ENCODE results near the gene TNFSF15.

Gene TNFSF15

DNA sequence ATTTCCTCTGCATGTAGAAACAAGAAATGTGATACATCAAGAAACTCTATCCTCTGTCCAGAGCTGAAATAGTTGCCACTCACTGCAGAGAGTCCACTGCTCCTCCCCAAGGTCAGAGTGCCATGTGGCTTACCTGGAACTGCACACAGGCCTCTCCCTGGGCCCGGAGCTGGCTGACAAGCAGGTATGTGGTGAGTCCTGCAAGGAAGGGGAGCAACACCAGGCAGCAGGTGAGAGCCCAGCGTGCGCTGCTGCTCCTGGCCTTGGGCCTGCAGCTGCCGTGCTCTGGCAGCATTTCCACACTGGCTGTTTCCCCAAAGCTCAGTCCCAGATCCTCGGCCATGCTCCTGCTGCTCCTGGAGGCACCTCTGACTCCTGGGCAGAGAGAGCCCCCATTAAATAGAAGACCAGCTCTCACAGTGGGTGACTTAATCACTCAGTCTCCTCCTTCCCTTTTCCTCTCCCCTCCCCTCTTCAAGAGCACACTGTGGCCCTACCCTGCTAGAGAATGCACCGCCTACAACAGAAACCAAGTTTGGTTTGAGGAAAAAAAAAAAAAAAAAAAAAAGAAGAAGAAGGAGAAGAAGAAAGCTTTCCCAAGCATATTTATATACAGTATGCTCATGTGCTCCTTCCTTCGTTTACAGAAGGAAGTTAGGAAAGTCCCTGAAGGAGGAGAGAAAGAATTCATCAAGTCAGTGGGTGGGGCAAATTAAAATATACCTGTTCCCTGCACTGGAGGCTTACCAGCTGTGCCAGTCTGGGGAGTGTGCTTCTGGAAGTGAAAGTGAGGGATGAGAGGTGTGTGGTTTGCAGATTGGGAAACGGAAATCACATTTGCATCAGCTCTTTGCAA is at the start of gene TNFSF15:
Gene TNFSF15 (minus strand): TSS at position 370 of the 856 bp plus-strand sequence. CDS start 27 bp downstream, at position 343.
- no peak for DNase-seq (ENCODE audit: low read depth, low spot score)

DNA sequence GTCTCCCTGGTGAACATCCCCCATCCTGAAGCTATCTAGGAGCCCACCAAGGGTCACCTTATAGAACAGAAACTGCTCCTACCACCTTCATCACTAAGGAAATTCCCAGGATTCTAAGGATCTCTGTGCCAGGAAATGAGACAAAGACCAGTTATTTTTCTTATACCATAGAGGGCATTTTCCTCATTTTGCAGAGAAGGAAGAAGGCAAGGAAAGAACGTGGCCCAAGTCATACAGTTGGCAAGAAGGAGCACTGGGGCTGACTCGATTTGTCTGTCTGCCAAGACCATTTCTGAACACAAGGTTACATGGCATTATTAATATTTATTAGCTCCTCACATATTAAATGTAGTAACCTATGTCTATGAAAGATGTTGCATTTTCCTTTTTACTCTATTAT is 49.6 kb upstream of the TNFSF15 start:
- DNase-seq (ENCODE audit: low read depth, low spot score): no peak

DNA sequence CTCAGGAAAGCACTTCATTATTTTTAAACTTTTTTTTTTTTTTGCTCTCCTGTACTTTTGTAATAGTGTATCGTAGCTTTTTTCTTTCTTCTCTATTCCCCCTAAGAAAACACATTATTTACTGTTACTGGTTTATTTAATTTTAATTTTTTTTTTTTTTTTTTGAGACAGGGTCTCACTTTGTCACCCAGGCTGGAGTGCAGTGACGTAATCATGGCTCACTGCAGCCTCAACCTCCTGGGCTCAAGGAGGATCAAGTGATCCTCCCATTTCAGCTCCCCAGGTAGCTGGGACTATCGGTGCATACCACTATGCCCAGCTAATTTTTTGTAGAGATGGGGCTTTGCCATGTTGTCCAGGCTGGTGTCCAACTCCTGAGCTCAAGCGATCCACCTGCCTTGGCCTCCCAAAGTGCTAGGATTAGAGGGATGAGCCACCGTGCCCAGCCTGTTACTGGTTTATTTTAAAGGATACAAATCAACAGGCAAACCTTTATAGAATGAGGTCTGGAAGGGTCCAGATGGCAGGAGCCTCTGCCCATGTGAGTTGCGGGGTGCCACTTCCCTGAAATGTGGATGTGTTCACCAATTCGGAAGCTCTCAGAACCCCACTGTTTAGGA is 49.0 kb upstream of the TNFSF15 start:
- DNase-seq (ENCODE audit: low read depth, low spot score): no peak

DNA sequence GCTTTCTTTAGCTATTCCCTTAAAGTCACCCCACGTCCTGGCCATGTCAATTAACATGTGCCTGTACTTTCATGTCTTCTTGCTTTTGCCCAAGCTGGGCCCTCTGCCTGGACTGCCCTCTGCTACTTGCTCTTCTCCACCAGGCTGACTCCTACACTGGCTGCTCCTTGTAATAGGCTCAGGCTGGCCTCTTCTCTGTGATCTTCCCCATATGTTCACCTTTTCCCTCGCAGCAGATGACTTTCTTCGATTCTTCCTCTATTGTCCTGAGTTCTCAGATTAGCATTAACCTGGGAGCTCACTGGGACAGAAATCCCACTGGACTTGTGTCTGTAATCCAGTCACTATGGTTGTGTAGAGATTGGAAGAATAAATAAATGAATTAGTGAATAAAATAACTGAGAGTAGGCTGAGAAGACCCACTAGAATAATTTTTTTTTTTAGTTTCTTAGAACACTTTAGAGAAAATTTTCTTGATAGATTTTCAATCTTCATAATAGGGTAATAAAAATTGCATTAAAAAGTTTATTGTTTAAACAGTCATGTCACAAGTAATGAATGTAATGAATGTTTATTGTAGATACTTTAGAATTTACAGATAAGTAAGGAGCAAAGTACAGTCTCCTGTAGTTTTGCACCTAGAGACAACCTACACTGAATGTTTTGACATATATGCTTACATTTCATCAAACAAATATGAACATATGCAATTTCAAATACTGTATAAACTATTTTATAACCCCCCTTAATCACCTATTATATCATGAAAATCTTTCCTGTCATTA is 47.4 kb upstream of the TNFSF15 start:
- no peak for DNase-seq (ENCODE audit: low read depth, low spot score)

DNA sequence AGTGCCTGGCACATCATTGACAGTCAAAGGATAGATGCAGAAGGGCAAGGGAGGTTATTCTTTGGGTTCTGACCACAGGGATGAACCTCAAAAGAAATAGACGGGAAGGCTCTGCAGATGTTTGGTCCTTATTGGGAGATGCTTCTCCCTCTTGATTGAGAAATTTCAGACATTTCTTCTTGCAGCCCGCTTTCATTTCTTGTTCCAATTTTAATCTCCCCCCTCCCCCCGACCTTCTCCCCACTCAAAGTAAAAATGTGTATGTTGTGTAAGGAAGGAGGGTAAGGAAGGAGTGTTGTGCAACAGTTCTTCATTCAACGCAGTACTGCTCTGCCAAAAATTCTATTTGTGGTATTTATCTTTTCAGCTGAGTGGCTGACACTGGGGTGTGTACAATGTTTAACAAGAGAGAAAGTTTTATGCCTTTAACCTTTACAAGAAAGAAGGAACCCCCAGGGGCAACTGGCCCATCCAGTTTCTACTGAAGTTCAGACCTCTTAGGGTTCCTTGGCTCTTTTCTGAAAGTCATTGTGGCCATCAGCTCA is 46.3 kb upstream of the TNFSF15 start:
- DNase-seq (ENCODE audit: low read depth, low spot score): no peak

DNA sequence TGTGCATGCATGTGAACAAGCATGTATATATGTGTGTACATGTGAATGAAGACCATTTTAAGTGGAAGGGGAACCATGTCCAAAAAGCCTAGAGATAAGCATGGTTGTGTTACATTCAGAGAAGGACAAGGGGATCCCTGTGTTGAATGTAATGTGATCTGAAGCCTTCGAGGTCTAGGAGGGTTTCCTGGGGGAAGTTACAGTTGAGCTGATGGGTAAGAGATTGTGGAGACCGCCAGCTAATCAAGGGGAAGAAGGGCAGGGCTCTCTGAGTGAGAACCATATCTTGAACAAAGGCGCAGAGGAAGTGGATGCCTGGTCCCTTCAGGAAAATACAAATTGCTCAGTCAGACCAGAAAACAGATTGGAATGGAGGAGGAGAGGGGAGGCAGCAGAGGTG is 45.5 kb upstream of the TNFSF15 start:
- DNase-seq (ENCODE audit: low read depth, low spot score): no peak

DNA sequence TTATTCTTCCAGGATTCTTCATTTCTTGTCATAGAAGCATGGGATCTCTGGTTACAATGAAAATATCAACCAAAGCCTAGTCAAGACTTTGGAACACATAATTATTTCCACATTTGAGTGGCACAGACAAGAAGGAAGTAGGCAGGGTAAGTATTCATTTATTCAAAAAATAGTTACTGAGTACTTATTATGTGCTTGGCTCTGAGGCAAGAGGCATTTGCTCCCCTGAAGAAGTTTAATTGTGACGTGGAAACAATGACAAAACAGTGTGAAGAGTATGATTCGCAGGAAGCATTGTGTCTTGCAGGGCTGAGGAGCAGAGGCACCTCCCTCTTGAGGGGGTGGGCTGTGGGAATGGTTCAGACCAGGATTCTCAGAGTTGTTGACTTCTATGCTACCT is 45.0 kb upstream of the TNFSF15 start:
- DNase-seq (ENCODE audit: low read depth, low spot score): peak; percentile 46

DNA sequence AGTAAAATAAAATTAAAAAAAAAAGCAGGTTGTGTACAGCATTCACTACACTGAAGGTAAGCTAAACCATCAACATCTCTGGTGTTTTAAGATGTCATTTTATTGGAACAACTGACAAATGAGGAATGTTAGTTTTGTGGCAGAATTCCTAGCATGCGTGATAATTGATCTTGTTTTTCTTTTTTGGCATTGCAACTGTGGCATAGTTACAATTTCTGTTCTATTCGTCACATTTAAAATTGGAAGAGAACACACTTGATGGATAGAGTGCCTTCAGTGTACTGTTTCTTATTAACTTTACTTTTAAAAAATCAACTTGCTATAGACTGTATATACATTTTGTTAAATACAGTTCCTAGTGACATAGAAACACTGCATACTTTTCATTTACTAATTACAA is 43.6 kb upstream of the TNFSF15 start:
- DNase-seq (ENCODE audit: low read depth, low spot score): no peak

DNA sequence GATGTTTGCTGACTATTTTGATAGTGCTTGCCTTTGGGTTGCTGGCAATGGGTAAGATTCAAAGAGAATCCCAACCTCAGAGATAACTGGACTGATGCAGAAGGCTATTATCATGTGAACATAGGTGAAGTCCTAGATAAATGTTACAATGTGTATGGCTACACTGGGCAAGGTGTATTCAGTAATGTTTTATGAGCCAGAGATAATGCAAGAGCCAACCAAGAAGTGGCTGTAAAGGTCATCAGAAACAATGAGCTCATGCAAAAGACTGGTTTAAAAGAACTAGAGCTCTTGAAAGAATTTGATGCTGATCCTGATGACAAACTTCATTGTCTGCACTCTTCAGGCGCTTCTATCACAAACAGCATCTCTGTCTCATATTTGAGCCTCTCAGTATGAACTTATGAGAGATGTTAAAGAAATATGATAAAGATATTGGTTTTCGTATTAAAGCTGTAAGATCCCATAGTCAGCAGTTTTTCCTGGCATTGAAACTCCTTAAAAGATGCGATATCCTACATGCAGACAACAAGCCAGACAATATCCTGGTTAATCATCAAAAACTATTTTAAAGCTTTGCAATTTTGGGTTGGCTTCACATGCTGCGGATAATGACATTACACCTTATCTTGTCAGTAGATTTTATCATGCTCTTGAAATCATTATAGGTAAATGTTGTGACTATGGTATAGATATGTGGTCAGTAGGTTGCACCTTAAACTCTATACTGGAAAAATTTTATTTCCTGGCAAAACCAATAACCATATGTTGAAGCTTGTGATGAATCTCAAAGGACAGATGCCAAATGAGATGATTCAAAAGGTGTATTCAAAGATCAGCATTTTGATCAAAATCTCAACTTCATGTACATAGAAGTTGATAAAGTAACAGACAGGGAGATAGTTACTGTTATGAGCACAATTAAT is 41.9 kb upstream of the TNFSF15 start:
- DNase-seq (ENCODE audit: low read depth, low spot score): no peak

DNA sequence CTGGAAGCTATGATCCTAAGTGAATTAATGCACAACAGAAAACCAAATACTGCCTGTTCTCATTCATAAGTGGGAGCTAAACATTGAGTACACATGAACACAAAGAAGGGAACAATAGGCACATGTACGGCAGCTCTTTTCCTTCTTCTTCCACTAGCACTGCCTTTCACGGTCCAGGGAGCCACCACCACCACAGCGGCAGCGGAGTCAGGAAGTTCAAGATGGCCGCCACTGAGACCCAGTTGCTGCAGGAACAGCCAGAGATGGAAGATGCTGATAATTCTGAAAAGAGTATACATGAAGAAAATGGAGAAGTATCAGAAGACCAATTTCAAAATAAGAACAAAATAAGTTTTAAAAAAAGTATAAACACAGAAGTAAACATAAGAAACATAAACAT is 39.5 kb upstream of the TNFSF15 start:
- no peak for DNase-seq (ENCODE audit: low read depth, low spot score)

DNA sequence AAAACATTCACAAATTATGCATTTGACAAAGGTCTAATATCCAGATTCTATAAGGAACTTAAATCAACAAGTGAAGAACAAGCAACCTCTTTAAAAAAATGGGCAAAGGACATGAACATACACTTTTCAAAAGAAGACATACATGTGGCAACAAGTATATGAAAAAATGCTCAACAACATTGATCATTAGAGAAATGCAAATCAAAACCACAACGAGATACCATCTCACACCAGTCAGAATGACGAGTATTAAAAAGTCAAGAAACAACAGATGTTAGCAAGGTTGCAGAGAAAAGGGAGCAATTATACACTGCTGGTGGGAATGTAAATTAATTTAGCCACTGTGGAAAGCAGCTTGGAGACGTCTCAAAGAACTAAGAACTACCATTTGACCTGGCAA is 38.9 kb upstream of the TNFSF15 start:
- DNase-seq (ENCODE audit: low read depth, low spot score): no peak

DNA sequence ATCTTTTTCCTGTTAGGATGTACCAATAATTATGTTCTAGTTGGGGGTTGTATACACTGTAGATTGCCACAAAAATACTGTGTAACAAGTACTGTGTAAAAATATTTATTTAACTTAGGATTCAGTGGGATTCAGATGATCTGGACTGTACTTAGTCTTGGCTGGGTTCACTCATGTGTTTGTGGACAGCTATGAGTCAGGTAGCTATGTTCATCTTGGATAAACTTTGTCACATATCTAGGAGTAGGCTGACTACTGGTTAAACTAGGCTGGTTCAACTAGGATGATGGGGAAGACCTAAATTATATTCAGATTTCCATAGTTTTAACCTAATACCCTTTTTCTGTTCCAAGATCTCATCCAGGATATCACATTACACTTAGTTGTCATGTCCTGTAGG is 32.1 kb upstream of the TNFSF15 start:
- DNase-seq (ENCODE audit: low read depth, low spot score): no peak

DNA sequence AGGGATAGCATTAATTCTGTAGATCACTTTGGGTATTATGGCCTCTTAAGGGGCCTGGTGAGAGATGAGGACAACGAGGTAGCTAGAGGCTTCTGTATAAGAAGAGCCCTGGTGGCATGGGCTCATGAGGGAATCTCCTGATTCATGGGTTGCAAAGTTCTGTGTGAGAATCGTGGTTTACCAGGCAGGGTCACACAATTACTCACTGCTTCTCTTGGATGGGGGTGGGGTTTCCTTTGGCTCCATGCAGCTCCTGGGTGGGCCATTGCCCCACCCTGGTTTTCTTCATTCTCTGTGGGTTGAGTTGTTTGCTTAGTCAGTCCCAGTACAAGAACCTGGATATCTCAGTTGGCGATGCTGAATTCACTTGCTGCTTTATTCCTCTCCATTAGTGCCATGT is 30.9 kb upstream of the TNFSF15 start:
- no peak for DNase-seq (ENCODE audit: low read depth, low spot score)

DNA sequence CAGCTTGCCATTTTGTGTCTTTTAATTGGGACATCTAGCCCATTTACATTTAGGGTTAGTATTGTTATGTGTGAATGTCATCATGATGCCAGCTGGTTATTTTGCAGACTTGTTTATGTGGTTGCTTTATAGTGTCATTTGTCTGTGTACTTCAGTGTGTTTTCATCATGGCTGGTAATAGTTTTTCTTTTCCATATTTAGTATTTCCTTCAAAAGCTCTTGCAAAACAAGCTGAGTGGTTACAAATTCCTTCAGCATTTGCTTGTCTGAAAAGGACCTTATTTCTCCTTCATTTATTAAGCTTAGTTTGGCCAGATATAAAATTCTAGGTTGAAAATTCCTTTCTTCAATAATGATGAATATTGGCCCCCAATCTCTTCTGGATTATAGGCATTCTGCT is 28.5 kb upstream of the TNFSF15 start:
- DNase-seq (ENCODE audit: low read depth, low spot score): no peak

DNA sequence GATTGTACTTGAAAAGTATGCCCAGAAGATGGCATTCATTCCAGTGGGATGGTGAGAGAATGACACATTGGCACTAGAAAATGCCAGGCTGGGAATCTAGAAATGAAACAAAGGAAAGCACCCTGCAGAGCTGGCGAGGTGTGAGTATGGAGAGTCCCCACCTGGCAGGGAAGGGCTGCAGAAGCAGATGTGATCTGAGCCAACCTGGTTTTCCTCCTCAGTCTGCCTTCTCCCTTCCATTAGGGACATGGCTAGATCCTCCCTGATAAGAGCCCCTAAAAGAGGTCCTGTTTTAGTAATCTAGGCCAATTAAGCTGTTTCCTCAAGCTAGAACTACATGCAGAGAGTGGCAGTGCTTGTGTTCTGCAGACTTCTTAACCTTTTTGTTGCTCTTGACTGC is 24.7 kb upstream of the TNFSF15 start:
- DNase-seq (ENCODE audit: low read depth, low spot score): no peak

DNA sequence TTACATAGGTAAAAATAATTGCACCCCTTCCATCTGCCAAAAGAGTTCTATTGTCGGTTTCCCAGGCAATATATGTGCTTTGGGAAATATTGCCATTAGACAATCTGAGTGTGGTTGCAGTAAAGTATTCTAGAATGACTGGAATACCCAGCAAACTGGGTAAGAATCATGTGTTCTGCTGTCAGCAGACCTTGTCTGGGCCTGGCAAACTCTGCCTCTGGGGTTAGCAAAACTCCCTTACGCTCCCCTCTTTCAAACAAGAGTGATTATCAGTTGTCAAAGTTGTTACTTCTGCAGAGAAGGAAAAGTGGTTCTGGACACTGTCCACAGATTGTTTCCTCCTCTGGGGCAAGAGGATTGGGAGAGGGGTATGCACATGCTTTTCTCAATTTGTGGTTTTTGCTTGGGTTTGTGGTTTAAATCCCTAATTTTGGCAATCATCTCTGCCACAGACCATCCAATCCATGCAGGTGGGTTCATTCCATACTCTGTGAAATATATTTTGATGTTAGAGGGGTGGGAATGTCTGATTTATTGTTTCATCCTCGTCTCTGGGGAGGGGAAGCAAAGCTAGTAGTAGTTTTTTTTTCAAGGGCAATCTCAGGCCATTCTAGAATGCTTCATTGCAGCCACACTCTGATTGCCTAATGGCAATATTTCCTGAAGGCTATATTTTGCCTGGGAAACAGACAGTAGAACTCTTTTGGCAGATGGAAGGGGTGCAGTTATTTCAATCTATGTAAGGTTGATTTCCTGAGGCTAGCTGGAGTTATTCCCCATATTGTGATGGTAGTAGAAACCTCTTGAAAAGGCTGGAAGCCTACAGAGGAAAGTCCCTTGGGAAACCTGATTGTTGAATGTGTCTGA is 24.0 kb upstream of the TNFSF15 start:
- DNase-seq (ENCODE audit: low read depth, low spot score): no peak

DNA sequence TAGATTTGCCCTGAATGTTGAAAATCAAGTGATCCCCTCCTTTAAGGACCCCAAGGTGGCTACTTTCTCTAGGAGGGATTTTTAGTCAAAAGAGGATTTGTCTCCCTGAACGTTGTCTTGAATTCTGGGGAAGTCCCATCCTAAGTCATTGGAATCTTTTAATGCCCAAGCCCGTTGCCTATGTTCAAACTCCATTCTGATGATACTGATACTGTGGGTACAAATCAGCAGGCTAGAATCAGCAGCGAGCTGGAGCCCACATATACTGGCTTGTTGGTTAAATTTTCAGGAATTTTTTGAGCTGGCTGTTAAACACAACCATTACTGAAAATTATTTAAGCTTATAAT is 22.4 kb upstream of the TNFSF15 start:
- DNase-seq (ENCODE audit: low read depth, low spot score): no peak

DNA sequence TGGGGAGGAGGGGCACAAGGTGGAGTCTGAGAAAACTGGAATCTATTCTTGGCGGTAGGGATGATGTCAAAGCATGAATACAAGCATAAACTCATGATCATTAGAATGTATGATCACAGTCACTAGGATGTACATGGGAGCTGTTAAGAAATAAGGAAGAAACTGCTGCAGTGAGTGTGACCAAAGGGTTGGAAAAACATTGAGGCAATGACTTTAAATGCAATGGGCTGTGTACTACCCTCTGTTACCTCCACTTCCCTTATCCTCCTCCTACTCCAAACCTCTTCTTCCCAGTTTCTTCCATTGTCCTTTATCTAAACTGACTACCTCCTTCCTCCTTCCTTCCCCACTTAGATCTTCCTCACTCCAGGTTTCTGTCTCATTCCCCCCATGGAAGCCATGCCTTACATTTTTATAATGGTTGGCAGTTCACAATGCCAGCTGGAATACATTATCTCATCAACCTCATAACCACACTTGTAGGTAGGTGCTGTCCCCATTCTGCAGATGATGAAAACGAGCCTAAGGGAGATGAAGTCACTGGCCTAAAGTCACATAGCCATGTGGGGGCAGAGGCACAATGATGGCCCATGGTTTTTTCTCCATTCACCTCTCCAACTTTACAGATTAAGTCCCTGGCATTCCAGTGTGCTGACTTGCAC is 21.9 kb upstream of the TNFSF15 start:
- no peak for DNase-seq (ENCODE audit: low read depth, low spot score)

DNA sequence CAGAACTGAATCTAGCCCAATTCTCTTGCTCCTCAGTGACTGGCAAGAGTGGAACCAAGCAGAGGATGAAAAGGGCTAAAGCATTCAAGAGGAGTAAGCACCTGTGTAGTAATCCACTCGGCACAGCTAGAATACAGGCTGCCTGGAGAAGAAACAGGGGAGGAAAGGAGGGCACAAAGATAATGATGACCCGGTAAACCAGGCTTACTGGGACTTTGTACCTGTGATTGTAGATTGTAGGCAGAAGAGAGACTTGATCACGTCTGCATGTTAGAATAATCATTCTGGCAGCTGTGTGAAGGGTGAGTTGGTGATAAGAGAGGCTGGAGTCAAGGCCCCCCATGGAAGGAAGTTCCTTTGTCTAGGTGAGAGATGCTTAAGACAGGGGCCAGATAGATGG is 20.6 kb upstream of the TNFSF15 start:
- no peak for DNase-seq (ENCODE audit: low read depth, low spot score)
